CD4-positive, alpha-beta T cell treated with Interleukin-2 at 100 ng/mL for 4 hours (primary cell): Measurements from ENCODE around the gene PTGFRN.
A peak's percentile ranks its signal among the peaks of the same experiment; 100 is the strongest.
"Not testable (repeated sequence)": the region's sequence is repeated elsewhere in the genome, so short reads cannot be mapped to it uniquely, and the experiment has no call there.

ENCODE experiments used
- DNase-seq: peaks from one replicate; pipeline ENCODE4 v3.0.0-alpha.2; 2020; ENCODE audit warnings: low spot score

PTGFRN gene

GRCh38 chr1:116972674-116973030, 62.9 kb downstream of the PTGFRN start:
- no peak for DNase-seq

- DNase-seq: not testable (repeated sequence)
Observed at GRCh38 chr1:116980309-116980708, 70.6 kb downstream of the PTGFRN start.

- no peak for DNase-seq
Observed at GRCh38 chr1:116981521-116982037, 71.9 kb downstream of the PTGFRN start.

GRCh38 chr1:116982319-116983004, 72.7 kb downstream of the PTGFRN start:
- DNase-seq: no peak

- no peak for DNase-seq
Observed at GRCh38 chr1:116983112-116983511, 73.4 kb downstream of the PTGFRN start.

- no peak for DNase-seq
Observed at GRCh38 chr1:116983678-116984077, 74.0 kb downstream of the PTGFRN start.

- DNase-seq: no peak
Observed at GRCh38 chr1:116984406-116985160, 74.9 kb downstream of the PTGFRN start.

- DNase-seq: peak; percentile 24
Observed at GRCh38 chr1:116986421-116987255, 76.9 kb downstream of the PTGFRN start.

GRCh38 chr1:116987256-116987555, 77.5 kb downstream of the PTGFRN start:
- peak; percentile 64 for DNase-seq

GRCh38 chr1:116988248-116988647, 78.5 kb downstream of the PTGFRN start:
- DNase-seq: no peak

- DNase-seq: no peak
Observed at GRCh38 chr1:116988908-116989307, 79.2 kb downstream of the PTGFRN start.

GRCh38 chr1:116989835-116990234, 80.1 kb downstream of the PTGFRN start:
- no peak for DNase-seq

- no peak for DNase-seq
Observed at GRCh38 chr1:116990612-116991151, 81.0 kb downstream of the PTGFRN start.

GRCh38 chr1:116991171-116991845, 81.6 kb downstream of the PTGFRN start:
- DNase-seq: no peak

GRCh38 chr1:116991918-116992317, 82.2 kb downstream of the PTGFRN start:
- DNase-seq: no peak

GRCh38 chr1:116993286-116993685, 83.6 kb downstream of the PTGFRN start:
- DNase-seq: no peak

- DNase-seq: no peak
Observed at GRCh38 chr1:116994411-116994810, 84.7 kb downstream of the PTGFRN start.

GRCh38 chr1:116997066-116997465, 87.3 kb downstream of the PTGFRN start:
- no peak for DNase-seq

GRCh38 chr1:116997636-116998035, 87.9 kb downstream of the PTGFRN start:
- no peak for DNase-seq

GRCh38 chr1:116999596-116999995, 89.9 kb downstream of the PTGFRN start:
- no peak for DNase-seq

- no peak for DNase-seq
Observed at GRCh38 chr1:117000142-117000541, 90.4 kb downstream of the PTGFRN start.
